ENCODE measurements around the gene GUF1. TPM values are rescaled to one million over a fixed set of nuclear protein-coding genes. Genes with fewer than 3 reads are reported as not detected.

Gene GUF1
- total and polyA plus RNA-seq, 10 of the 15 experiments (the other 5 are each of a cell fraction or from before 2014, with no cell fraction given) = 5.8 to 37.1 (median 24.8) TPM

GRCh38 chr4:44738615-44739014 is 60.4 kb downstream of the GUF1 start:
- WGBS (ENCODE audit: insufficient coverage, insufficient replicate concordance, low lambda C conversion rate, missing lambda C conversion rate) = 19% methylated on average over 2 of the region's 2 CpGs
- no peaks in the 10 kb centered on the region for H3K4me1 ChIP-seq (ENCODE audit: control insufficient read depth, insufficient read depth, low read length)
- FAIRE-seq = no peak
- no peak overlapping the region for H3K4me2 ChIP-seq (ENCODE audit: control insufficient read depth, insufficient read depth)
- no peak for DNase-seq (ENCODE audit: low read depth, low spot score)
- ATAC-seq = no peak
- ChIA-PET SMC1A (ENCODE audit: uncharacterized antibody, unreplicated experiment) (no interaction called here), RAD21 (ENCODE audit: unreplicated experiment) (no interaction called here), CTCF (interaction anchor here (1.6 kb wide), 1 partner anchor 21 kb away, joined by 9 read pairs; no protein-coding TSS in a partner anchor), POLR2A (no interaction called here)
- no TSS peak for BruUV-seq (replicated peaks)
- no peaks in the 10 kb centered on the region for H4K20me1 ChIP-seq (ENCODE audit: control insufficient read depth, insufficient read depth)
- H3K9me3 ChIP-seq (replicated peaks; ENCODE audit: control insufficient read depth, insufficient read depth, low read length) = no peaks in the 10 kb centered on the region
- no peaks in the 10 kb centered on the region for H3K27me3 ChIP-seq (replicated peaks in 1 of 2; ENCODE audit: control insufficient read depth in 2 of 2, insufficient read depth in 2 of 2, low read length in 1 of 2)
- no peak for TF ChIP-seq SIN3A (IDR thresholded peaks at IDR 0.05; ENCODE audit: low read depth, low read length)
- TF ChIP-seq REST (IDR thresholded peaks at IDR 0.05; ENCODE audit: low read depth, low read length) = no peak
- TF ChIP-seq PAX8 (IDR thresholded peaks at IDR 0.05) = no peak
- no peak for TF ChIP-seq NFYA (IDR thresholded peaks at IDR 0.05; ENCODE audit: borderline replicate concordance, low read depth, low read length)
- intact Hi-C loops (cut with micrococcal nuclease; ENCODE audit: unreplicated experiment) (no loop called here), in situ Hi-C loops (cut with MboI) (no loop called here)
- no peak overlapping the region for H2AFZ ChIP-seq (ENCODE audit: control insufficient read depth, low read depth, low read length)
- no peaks in the 10 kb centered on the region for H3K79me2 ChIP-seq (ENCODE audit: control insufficient read depth, insufficient read depth, low read length)
- no peak overlapping the region for H3K9ac ChIP-seq (ENCODE audit: control insufficient read depth, insufficient read depth, low read length)
- H3K27ac ChIP-seq (ENCODE audit: control insufficient read depth, insufficient read depth) = no peak overlapping the region
- H3K4me3 ChIP-seq = no peak overlapping the region
- H3K36me3 ChIP-seq (ENCODE audit: control insufficient read depth in 2 of 2, insufficient read depth in 2 of 2, low read length in 1 of 2) = no peaks in the 10 kb centered on the region

- no peak for TF ChIP-seq ATF3 (IDR thresholded peaks at IDR 0.05; ENCODE audit: borderline replicate concordance, extremely low read depth, low read depth, low read length)
- TF ChIP-seq IKZF2 (IDR thresholded peaks at IDR 0.05) = no peak
- TF ChIP-seq MYC (IDR thresholded peaks at IDR 0.05; ENCODE audit: insufficient read depth, insufficient read length, insufficient replicate concordance, low read length, severe bottlenecking) = no peak
- TF ChIP-seq NFIC (IDR thresholded peaks at IDR 0.05; ENCODE audit: low read depth, low read length) = no peak
- no peak for TF ChIP-seq MEF2A (IDR thresholded peaks at IDR 0.05; ENCODE audit: insufficient read depth, low read depth, low read length)
- no peak for TF ChIP-seq ELK1 (IDR thresholded peaks at IDR 0.05; ENCODE audit: low read depth, low read length)
- TF ChIP-seq CHD4 (IDR thresholded peaks at IDR 0.05) = no peak
- POLR2A ChIA-PET = no interaction called here
- intact Hi-C loops (cut with micrococcal nuclease; ENCODE audit: unreplicated experiment) = no loop called here
These were observed 62.0 kb downstream of the GUF1 start for GRCh38 chr4:44740201-44740600.

More at GRCh38 chr4:44740201-44740600, 62.0 kb downstream of the GUF1 start:
- no peak overlapping the region for H3K9ac ChIP-seq (ENCODE audit: control insufficient read depth, insufficient read depth, low read length)
- H3K4me1 ChIP-seq (ENCODE audit: control insufficient read depth, insufficient read depth, low read length) = no peaks in the 10 kb centered on the region
- DNase-seq (ENCODE audit: low read depth, low spot score) = no peak
- no peak overlapping the region for H3K27ac ChIP-seq (ENCODE audit: control insufficient read depth, insufficient read depth)
- no peaks in the 10 kb centered on the region for H4K20me1 ChIP-seq (ENCODE audit: control insufficient read depth, insufficient read depth)
- no peaks in the 10 kb centered on the region for H3K9me3 ChIP-seq (replicated peaks; ENCODE audit: control insufficient read depth, insufficient read depth, low read length)
- in situ Hi-C loops (cut with MboI) = no loop called here
- H2AFZ ChIP-seq (ENCODE audit: control insufficient read depth, low read depth, low read length) = no peak overlapping the region
- ChIA-PET SMC1A (ENCODE audit: uncharacterized antibody, unreplicated experiment) (no interaction called here), CTCF (no interaction called here), RAD21 (ENCODE audit: unreplicated experiment) (no interaction called here)
- no peak for FAIRE-seq
- H3K27me3 ChIP-seq (replicated peaks in 1 of 2; ENCODE audit: control insufficient read depth in 2 of 2, insufficient read depth in 2 of 2, low read length in 1 of 2) = no peaks in the 10 kb centered on the region
- BruUV-seq (replicated peaks) = no TSS peak
- WGBS (ENCODE audit: insufficient coverage, insufficient replicate concordance, low lambda C conversion rate, missing lambda C conversion rate) = 13% methylated on average over 2 of the region's 2 CpGs
- H3K36me3 ChIP-seq (ENCODE audit: control insufficient read depth in 2 of 2, insufficient read depth in 2 of 2, low read length in 1 of 2) = no peaks in the 10 kb centered on the region
- no peaks in the 10 kb centered on the region for H3K79me2 ChIP-seq (ENCODE audit: control insufficient read depth, insufficient read depth, low read length)
- no peak overlapping the region for H3K4me3 ChIP-seq
- no peak for ATAC-seq
- no peak overlapping the region for H3K4me2 ChIP-seq (ENCODE audit: control insufficient read depth, insufficient read depth)
